GM13976 (cell line): ENCODE results near the gene PLS3.

ENCODE experiments used
- DNase-seq: peaks from one replicate; pipeline ENCODE4 v3.0.0; 2012; ENCODE audit warnings: low spot score
- CTCF ChIP-seq: IDR thresholded peaks from 2 replicates; pipeline ENCODE4 v1.5.1; 2012; ENCODE audit warnings: borderline replicate concordance, mild to moderate bottlenecking; ENCODE audit not compliant: insufficient read depth; ENCODE audit errors: extremely low read depth, missing control alignments, control extremely low read depth
- in situ Hi-C: fragments of 300-500 bp; cut with MboI; formaldehyde crosslinking; loops from one replicate; pipeline ENCODE4 v1.12.0; 2022; ENCODE audit warnings: low sequenced_read_pairs, mixed read lengths, inconsistent platforms; ENCODE audit not compliant: unreplicated experiment

Gene PLS3

GRCh38 chrX:115579786-115580294, 18.9 kb downstream of the PLS3 start:
- in situ Hi-C loops: no loop called here
- TF ChIP-seq CTCF: no peak
- DNase-seq: no peak

- no peak for TF ChIP-seq CTCF
- in situ Hi-C loops: no loop called here
- no peak for DNase-seq
Observed at GRCh38 chrX:115581759-115582615, 21.0 kb downstream of the PLS3 start.

- no peak for TF ChIP-seq CTCF
- DNase-seq: no peak
- in situ Hi-C loops: no loop called here
Observed at GRCh38 chrX:115582616-115583495, 21.9 kb downstream of the PLS3 start.

- TF ChIP-seq CTCF: no peak
- DNase-seq: no peak
- in situ Hi-C loops: no loop called here
Observed at GRCh38 chrX:115583496-115584004, 22.6 kb downstream of the PLS3 start.

- in situ Hi-C loops: no loop called here
- peak; percentile 24 for DNase-seq
- TF ChIP-seq CTCF: no peak
Observed at GRCh38 chrX:115584696-115585095, 23.7 kb downstream of the PLS3 start.

- in situ Hi-C loops: no loop called here
- DNase-seq: no peak
- TF ChIP-seq CTCF: no peak
Observed at GRCh38 chrX:115588179-115588578, 27.2 kb downstream of the PLS3 start.
